Rectal smooth muscle tissue (tissue), 1 donor: Measurements from ENCODE around the gene TNFAIP8L1.

ENCODE experiments used
- H3K27ac ChIP-seq: one replicate; pipeline ENCODE4 v1.7.0; 2013; ENCODE audit warnings: low read depth, low read length, inconsistent platforms
- H3K27me3 ChIP-seq: one replicate; pipeline ENCODE4 v1.7.0; 2013; ENCODE audit warnings: low read length; ENCODE audit not compliant: control insufficient read depth, insufficient read depth
- H3K36me3 ChIP-seq: one replicate; pipeline ENCODE4 v1.7.0; 2013; ENCODE audit warnings: low read length; ENCODE audit not compliant: control insufficient read depth, insufficient read depth
- H3K4me1 ChIP-seq: one replicate; pipeline ENCODE4 v1.7.0; 2013; ENCODE audit warnings: low read length; ENCODE audit not compliant: control insufficient read depth, insufficient read depth
- H3K4me3 ChIP-seq: one replicate; pipeline ENCODE4 v1.7.0; 2013; ENCODE audit warnings: low read length
- H3K9ac ChIP-seq: one replicate; pipeline ENCODE4 v1.7.0; 2013; ENCODE audit warnings: low read length

Gene TNFAIP8L1

GRCh38 chr19:4620675-4621074 is 18.6 kb upstream of the TNFAIP8L1 start:
- H3K9ac ChIP-seq: no peak overlapping the region
- H3K4me1 ChIP-seq: no peaks in the 10 kb centered on the region
- peaks cover 3% of the 10 kb centered on the region for H3K27me3 ChIP-seq
- H3K4me3 ChIP-seq: no peak overlapping the region
- no peaks in the 10 kb centered on the region for H3K36me3 ChIP-seq
- no peak overlapping the region for H3K27ac ChIP-seq

DNA sequence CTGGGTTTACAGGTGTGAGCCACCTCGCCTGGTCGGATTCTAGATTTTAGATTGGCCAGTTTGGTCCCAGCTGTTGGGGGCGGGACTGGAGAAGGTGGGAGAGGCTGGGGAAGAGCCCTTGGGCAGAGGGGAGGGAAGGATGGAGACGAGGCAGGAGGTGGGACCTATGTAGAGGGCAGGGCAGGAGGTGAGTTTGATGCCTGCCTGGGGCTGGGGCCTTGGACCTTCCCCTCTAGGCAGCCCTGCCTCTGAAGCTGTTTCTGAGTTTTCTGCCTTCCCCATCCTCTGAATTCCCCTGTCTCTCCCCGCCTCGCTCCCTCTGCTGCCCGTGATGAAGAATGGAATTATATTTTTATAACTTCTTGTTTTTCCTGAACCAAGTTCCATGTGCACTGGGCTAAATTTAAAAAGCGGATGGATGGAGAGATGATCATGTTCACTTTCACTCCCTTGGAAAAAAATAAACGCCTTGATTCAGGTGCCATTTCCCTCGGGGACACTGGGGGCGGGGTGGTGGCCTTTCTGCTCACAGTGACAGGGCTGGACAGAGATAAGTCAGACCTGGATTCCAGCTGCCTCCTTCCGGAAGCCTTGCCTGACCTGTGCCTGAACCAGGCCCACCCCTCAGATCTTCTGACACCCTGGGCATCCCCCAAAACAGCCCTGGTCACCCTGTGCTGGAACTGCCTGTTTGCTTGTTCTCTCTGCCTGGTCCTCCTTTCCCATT is 16.5 kb upstream of the TNFAIP8L1 start:
- H3K9ac ChIP-seq: no peak overlapping the region
- H3K27ac ChIP-seq: no peak overlapping the region
- H3K4me3 ChIP-seq: no peak overlapping the region
- H3K36me3 ChIP-seq: no peaks in the 10 kb centered on the region
- peaks cover 3% of the 10 kb centered on the region for H3K27me3 ChIP-seq
- no peaks in the 10 kb centered on the region for H3K4me1 ChIP-seq

DNA sequence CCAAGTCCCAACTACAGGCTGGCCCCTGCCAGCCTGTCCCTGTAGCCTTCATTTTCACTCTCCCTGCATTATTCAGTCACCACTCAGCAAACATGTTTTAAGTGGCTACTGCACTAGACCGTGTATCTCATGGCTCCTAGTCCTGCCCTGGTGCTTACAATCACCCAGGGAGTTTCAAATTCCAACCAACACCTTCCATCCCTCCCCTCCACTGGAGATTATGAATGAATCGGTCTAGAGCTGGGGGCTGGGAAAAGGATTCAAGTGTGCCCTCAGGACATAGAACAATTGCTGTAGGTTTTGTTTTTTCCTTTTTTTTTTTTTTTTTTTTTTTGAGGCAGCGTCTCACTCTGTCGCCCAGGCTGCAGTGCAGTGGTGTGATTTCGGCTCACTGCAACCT is 15.0 kb upstream of the TNFAIP8L1 start:
- no peaks in the 10 kb centered on the region for H3K4me1 ChIP-seq
- H3K9ac ChIP-seq: no peak overlapping the region
- H3K27ac ChIP-seq: no peak overlapping the region
- no peaks in the 10 kb centered on the region for H3K36me3 ChIP-seq
- H3K4me3 ChIP-seq: no peak overlapping the region
- H3K27me3 ChIP-seq: peaks cover 3% of the 10 kb centered on the region

DNA sequence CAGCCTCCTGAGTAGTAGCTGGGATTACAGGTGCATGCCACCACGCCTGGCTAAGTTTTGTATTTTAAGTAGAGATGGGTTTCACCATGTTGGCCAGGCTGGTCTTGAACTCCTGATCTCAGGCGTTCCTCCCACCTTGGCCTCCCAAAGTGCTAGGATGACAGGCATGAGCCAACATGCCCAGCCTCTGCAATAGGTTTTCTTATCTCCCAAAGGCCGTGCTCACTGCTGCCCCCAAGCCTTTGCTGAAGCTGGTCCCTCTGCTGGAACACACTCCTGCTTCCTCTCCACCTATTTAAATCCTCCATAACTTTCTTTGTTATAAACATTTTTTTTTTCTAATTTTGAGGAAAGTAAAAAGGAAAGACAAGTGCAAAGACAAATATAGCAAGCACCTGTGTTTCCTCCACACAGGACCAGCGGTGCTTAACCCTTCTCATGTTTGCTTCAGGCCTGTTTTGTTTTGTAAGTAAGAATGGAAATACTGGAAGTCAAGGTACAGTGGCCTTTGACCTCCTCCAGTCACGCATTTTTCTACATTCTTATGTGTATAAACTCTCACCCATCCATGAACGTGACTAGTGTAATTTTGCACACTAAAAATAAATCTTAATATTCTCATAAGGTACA is 14.5 kb upstream of the TNFAIP8L1 start:
- Histone ChIP-seq H3K27me3 (peaks cover 3% of the 10 kb centered on the region), H3K27ac (no peak overlapping the region), H3K4me3 (no peak overlapping the region), H3K4me1 (no peaks in the 10 kb centered on the region), H3K9ac (no peak overlapping the region), H3K36me3 (no peaks in the 10 kb centered on the region)

DNA sequence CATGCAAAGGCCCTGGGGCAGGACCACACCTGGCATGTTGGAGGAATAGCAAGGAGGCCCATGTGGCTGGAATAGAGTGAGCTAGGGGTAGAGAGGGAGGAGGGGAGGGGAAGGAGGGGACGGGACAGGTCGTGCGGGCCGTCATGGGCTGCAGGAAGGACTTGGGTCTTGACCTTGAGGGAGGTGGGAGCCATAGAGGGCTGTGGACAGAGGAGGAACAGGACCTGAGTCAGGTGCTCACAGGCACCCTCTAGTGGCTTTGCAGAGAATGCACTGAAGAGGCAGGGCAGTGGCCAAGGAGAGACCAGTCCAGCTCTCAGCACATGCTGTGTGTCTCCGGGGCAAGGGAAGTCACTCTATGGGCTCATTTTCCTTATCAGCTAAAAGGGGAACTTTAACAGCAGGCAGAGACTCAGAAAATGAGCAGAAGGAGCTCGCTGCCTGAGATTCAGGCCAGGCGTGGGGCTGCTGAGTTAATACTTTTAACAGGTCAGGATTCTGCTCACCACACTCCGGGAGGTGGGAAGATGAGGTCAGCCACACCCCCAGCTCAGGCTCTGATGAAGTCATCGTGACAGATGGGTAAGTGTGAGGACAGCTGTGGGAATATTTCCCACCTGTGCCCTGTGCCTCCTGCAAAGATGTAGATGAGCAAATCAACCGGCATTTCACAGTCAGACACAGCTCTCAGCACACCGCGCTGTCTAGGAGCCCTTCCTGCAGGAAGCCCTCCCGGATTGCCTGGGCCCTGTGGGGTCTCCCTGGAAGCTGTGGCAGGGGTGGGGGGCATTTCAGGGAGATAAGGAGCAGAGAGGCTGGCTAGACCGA is 6.0 kb upstream of the TNFAIP8L1 start:
- peaks cover 2% of the 10 kb centered on the region for H3K4me1 ChIP-seq
- H3K4me3 ChIP-seq: no peak overlapping the region
- H3K27ac ChIP-seq: no peak overlapping the region
- H3K9ac ChIP-seq: no peak overlapping the region
- H3K27me3 ChIP-seq: no peaks in the 10 kb centered on the region
- no peaks in the 10 kb centered on the region for H3K36me3 ChIP-seq

- peak overlapping the region; percentile 79 for H3K27ac ChIP-seq
- peak overlapping the region; percentile 76 for H3K4me3 ChIP-seq
- peak overlapping the region; percentile 87 for H3K9ac ChIP-seq
- no peaks in the 10 kb centered on the region for H3K27me3 ChIP-seq
- H3K36me3 ChIP-seq: no peaks in the 10 kb centered on the region
- H3K4me1 ChIP-seq: peaks cover 5% of the 10 kb centered on the region
Measured at GRCh38 chr19:4635754-4636116, 3.6 kb upstream of the TNFAIP8L1 start.

GRCh38 chr19:4636151-4636717 is 3.1 kb upstream of the TNFAIP8L1 start:
- H3K27ac ChIP-seq: peak overlapping the region; percentile 79
- peak overlapping the region; percentile 87 for H3K9ac ChIP-seq
- peaks cover 10% of the 10 kb centered on the region for H3K4me1 ChIP-seq
- H3K36me3 ChIP-seq: no peaks in the 10 kb centered on the region
- no peaks in the 10 kb centered on the region for H3K27me3 ChIP-seq
- H3K4me3 ChIP-seq: peak overlapping the region; percentile 76

DNA sequence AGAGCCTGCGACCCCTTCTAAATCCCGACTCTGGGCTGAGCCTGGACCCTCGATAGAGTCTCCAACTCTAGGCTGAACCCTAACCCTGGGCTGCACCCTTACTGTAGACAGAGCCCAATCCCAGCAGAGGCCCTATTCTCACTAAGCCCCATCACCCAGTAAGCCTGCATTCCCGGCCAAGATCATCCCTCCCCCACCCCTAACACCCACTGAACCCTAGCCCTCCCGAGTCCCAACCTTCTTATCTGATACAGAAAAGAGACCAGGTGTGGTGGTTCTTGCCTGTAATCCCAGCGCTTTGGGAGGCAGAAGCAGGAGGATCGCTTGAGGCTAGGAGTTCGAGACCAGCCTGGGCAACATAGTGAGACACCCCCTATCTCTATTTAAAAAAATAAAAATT is 2.6 kb upstream of the TNFAIP8L1 start:
- no peak overlapping the region for H3K27ac ChIP-seq
- peaks cover 12% of the 10 kb centered on the region for H3K4me1 ChIP-seq
- no peaks in the 10 kb centered on the region for H3K27me3 ChIP-seq
- no peak overlapping the region for H3K9ac ChIP-seq
- H3K4me3 ChIP-seq: peak overlapping the region; percentile 76
- H3K36me3 ChIP-seq: no peaks in the 10 kb centered on the region

GRCh38 chr19:4638317-4638716 is 999 bp upstream of the TNFAIP8L1 start:
- H3K9ac ChIP-seq: no peak overlapping the region
- no peak overlapping the region for H3K27ac ChIP-seq
- no peaks in the 10 kb centered on the region for H3K36me3 ChIP-seq
- H3K27me3 ChIP-seq: no peaks in the 10 kb centered on the region
- peaks cover 12% of the 10 kb centered on the region for H3K4me1 ChIP-seq
- H3K4me3 ChIP-seq: no peak overlapping the region

- Histone ChIP-seq H3K4me3 (peak overlapping the region; percentile 81), H3K27ac (peak overlapping the region; percentile 83), H3K9ac (peak overlapping the region; percentile 71), H3K36me3 (no peaks in the 10 kb centered on the region), H3K4me1 (peaks cover 12% of the 10 kb centered on the region), H3K27me3 (no peaks in the 10 kb centered on the region)
Measured at GRCh38 chr19:4639531-4640246, 373 bp downstream of the TNFAIP8L1 start.

DNA sequence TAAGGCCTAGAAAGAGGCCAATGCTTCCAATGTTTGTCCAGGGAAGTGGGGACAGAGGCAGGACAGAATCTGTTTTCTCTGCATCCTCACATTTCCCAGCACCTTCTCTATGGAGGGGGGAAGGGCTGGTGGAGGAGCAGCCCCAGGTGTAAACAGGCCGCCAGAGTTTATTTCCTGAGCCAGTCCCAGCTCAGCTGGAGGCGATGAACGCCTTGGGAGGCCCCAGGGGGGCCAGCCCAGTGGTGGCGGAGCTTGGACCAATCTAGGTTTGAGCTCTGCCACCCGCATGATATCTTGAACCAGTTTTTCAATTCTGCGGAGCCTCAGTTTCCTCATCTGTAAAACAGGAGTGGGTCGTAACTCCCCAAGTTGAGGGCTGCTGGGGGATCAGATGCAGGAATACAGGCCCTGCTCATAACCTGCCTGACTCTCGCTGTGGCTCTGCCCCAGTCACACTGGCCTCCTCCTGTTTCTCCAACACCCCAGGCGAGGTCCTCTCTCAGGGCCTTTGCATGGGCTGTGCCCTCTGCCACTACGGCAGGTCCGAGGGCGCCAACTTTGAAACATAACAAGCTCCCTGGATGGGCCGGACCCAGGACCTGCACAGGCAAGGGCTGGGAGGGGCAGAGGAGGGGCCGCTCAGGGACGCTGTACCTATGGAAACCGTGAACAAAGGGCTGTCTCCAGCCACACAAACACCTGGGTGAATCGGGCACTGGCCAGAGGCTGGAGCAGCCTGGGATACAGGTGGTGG is 1.1 kb downstream of the TNFAIP8L1 start:
- H3K4me3 ChIP-seq: peak overlapping the region; percentile 81
- no peaks in the 10 kb centered on the region for H3K36me3 ChIP-seq
- peaks cover 12% of the 10 kb centered on the region for H3K4me1 ChIP-seq
- no peaks in the 10 kb centered on the region for H3K27me3 ChIP-seq
- peak overlapping the region; percentile 83 for H3K27ac ChIP-seq
- peak overlapping the region; percentile 71 for H3K9ac ChIP-seq
